Tibial artery (tissue), 4 donors: Measurements from ENCODE around the gene KDM1B.

Experiments
- DNase-seq, 2 donors: peaks; one replicate each; pipeline ENCODE4 v3.0.0-alpha.2; 2019
- H3K27ac ChIP-seq, 2 donors: fragments of 200-600 bp; sonication (generic) in 1 of 2; 1 replicate in 1 of 2; 2 replicates in 1 of 2; pipeline ENCODE4 v1.5.1; 2018 to 2019; ENCODE audit warnings: mild to moderate bottlenecking in 1 of 2
- H3K27me3 ChIP-seq, 2 donors: fragments of 200-600 bp; sonication (generic) in 1 of 2; one replicate each; pipeline versions ENCODE4 v1.5.1 to v1.6.0; 2016 to 2019
- H3K36me3 ChIP-seq, 3 donors: fragments of 200-600 bp; sonication (generic) in 2 of 3; one replicate each; pipeline ENCODE4 v1.5.1; 2016 to 2019; ENCODE audit warnings: mild to moderate bottlenecking in 2 of 3
- H3K4me1 ChIP-seq, 4 donors: fragments of 200-600 bp; sonication (generic) in 2 of 4; 1 replicate in 3 of 4; 2 replicates in 1 of 4; pipeline ENCODE4 v1.5.1; 2016 to 2019
- H3K4me3 ChIP-seq, 2 donors: fragments of 200-600 bp; sonication (generic) in 1 of 2; 1 replicate in 1 of 2; 2 replicates in 1 of 2; pipeline ENCODE4 v1.5.1; 2018 to 2019; ENCODE audit warnings: mild to moderate bottlenecking in 2 of 2
- H3K9me3 ChIP-seq, 3 donors: fragments of 200-600 bp; sonication (generic) in 1 of 3; one replicate each; pipeline ENCODE4 v1.5.1; 2016 to 2019
- intact Hi-C: fragments of 100-400 bp; cut with DNase I; formaldehyde crosslinking; loops from one replicate; pipeline ENCODE4 v1.15.0; 2023; ENCODE audit warnings: low total_unique reads
- TF ChIP-seq, protein P1 (sequence below), 2 experiments: fragments of 200-600 bp in 1 of 2; fragments of 450-650 bp in 1 of 2; IDR thresholded peaks; one replicate each; pipeline ENCODE4 v1.5.1; 2017 to 2019; ENCODE audit warnings: antibody characterized with exemption in 2 of 2, mild to moderate bottlenecking in 1 of 2, moderate library complexity in 1 of 2

Gene KDM1B

GRCh38 chr6:18118330-18118729, 36.9 kb upstream of the KDM1B start:
- intact Hi-C loops: no loop called here
- TF ChIP-seq, protein P1, sequence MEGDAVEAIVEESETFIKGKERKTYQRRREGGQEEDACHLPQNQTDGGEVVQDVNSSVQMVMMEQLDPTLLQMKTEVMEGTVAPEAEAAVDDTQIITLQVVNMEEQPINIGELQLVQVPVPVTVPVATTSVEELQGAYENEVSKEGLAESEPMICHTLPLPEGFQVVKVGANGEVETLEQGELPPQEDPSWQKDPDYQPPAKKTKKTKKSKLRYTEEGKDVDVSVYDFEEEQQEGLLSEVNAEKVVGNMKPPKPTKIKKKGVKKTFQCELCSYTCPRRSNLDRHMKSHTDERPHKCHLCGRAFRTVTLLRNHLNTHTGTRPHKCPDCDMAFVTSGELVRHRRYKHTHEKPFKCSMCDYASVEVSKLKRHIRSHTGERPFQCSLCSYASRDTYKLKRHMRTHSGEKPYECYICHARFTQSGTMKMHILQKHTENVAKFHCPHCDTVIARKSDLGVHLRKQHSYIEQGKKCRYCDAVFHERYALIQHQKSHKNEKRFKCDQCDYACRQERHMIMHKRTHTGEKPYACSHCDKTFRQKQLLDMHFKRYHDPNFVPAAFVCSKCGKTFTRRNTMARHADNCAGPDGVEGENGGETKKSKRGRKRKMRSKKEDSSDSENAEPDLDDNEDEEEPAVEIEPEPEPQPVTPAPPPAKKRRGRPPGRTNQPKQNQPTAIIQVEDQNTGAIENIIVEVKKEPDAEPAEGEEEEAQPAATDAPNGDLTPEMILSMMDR (IDR thresholded peaks at IDR 0.05): no peak
- Histone ChIP-seq H3K27ac (no peak overlapping the region), H3K9me3 (no peaks in the 10 kb centered on the region), H3K4me1 (peaks cover 0 to 23% (median 14%) of the 10 kb centered on the region in 4 donors), H3K4me3 (no peak overlapping the region), H3K36me3 (no peaks in the 10 kb centered on the region), H3K27me3 (no peaks in the 10 kb centered on the region)
- DNase-seq: no peak

GRCh38 chr6:18119236-18119635, 36.0 kb upstream of the KDM1B start:
- Histone ChIP-seq H3K4me1 (peaks cover 0 to 24% (median 14%) of the 10 kb centered on the region in 4 donors), H3K4me3 (no peak overlapping the region), H3K27ac (no peak overlapping the region), H3K27me3 (no peaks in the 10 kb centered on the region), H3K9me3 (no peaks in the 10 kb centered on the region), H3K36me3 (no peaks in the 10 kb centered on the region)
- DNase-seq: no peak
- intact Hi-C loops: no loop called here
- TF ChIP-seq, protein P1 (IDR thresholded peaks at IDR 0.05): no peak

DNA sequence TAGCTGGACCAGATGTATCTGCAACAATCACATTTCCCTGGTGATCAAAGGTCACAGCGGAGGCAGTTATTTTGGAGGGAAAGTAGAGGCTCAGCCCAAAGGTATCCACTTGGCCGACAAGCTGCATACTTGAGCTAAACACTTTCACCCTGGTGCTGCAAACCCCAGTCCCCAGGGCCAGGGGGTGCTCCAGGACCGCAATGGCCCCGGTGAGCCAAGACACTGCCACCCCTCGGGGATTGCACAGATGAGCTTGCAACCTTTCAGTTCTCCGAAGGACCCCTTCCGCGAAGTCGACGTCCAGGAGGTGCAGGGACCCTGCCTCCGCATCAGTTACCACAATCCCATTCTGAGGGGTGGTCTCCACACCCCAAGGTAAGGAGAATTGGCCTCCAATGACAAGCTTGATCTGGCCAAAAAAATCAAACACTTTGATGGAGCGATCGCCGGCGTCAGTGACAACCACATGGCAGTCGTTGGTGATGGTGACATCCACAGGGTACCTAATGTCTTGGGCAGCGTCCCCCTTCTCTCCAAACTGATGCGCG, 33.6 kb upstream of the KDM1B start:
- DNase-seq: no peak
- Histone ChIP-seq H3K36me3 (no peaks in the 10 kb centered on the region), H3K4me1 (peaks cover 0 to 24% (median 14%) of the 10 kb centered on the region in 4 donors), H3K4me3 (peak overlapping the region; percentile 58 to 60), H3K27me3 (no peaks in the 10 kb centered on the region), H3K27ac (peak overlapping the region; percentile 55 to 68), H3K9me3 (no peaks in the 10 kb centered on the region)
- intact Hi-C loops: loop anchor here (5.0 kb wide), 2 partner anchors 134 to 284 kb away; partner anchors contain the start of gene KIF13A
- TF ChIP-seq, protein P1 (IDR thresholded peaks at IDR 0.05): no peak

GRCh38 chr6:18122128-18123093, 32.8 kb upstream of the KDM1B start, which contains the start of gene NHLRC1:
Gene NHLRC1, minus strand, starts transcription at chr6:18122677. Its CDS starts 71 bp downstream, at chr6:18122606.
- intact Hi-C loops: loop anchor here (5.0 kb wide), 2 partner anchors 135 to 285 kb away; partner anchors contain the start of gene KIF13A
- peak; percentile 91 to 94 for DNase-seq
- Histone ChIP-seq H3K36me3 (no peaks in the 10 kb centered on the region), H3K27ac (peak within 1 kb of the TSS; percentile 55 to 68), H3K9me3 (no peaks in the 10 kb centered on the region), H3K4me1 (peaks cover 0 to 24% (median 14%) of the 10 kb centered on the region in 4 donors), H3K4me3 (peak within 1 kb of the TSS; percentile 58 to 60), H3K27me3 (no peaks in the 10 kb centered on the region)
- TF ChIP-seq, protein P1 (IDR thresholded peaks at IDR 0.05): peak; percentile 98

DNA sequence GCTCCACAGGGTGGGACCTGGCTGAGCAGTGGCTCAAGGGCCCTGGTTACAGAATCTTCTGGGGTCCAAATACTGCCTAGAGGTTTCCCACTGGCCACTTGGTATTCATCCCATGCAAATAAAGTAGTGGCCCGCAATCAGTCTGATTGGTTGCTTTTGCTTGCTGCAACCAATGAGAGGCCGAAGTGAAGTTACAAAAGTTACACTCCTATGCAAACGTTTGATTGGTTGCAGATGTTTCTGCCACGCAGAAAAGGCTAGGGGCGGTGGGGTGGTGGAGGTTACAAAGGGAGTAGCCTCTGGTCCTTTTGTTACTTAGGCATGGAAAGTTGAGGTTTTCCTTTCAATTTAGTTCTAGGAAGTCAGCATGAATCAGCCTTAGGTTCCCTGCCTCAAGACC, 29.1 kb upstream of the KDM1B start:
- H3K36me3 ChIP-seq: peaks cover under 1 to 16% (median 10%) of the 10 kb centered on the region in 3 donors
- TF ChIP-seq, protein P1 (IDR thresholded peaks at IDR 0.05): no peak
- H3K4me3 ChIP-seq: no peak overlapping the region
- no peaks in the 10 kb centered on the region for H3K9me3 ChIP-seq
- intact Hi-C loops: no loop called here
- no peak overlapping the region for H3K27ac ChIP-seq
- no peaks in the 10 kb centered on the region for H3K27me3 ChIP-seq
- DNase-seq: no peak
- peaks cover 0 to 17% (median 14%) of the 10 kb centered on the region in 4 donors for H3K4me1 ChIP-seq
